Keratinocyte (primary cell): ENCODE data around the gene DOK6. TPM values are rescaled to one million over a fixed set of nuclear protein-coding genes. Genes with fewer than 3 reads are reported as not detected.

Experiments used
- DNase-seq: peaks from one replicate; pipeline ENCODE4 v3.0.0-alpha.2; 2011; ENCODE audit warnings: low read depth, missing footprints, low spot score
- FAIRE-seq: peaks from 2 replicates; lab custom pipeline; 2011; peaks lifted over from hg19 to GRCh38; lab: Jason Lieb, UNC
- H2AFZ ChIP-seq: 2 replicates; pipeline ENCODE4 v1.6.0; 2012; ENCODE audit warnings: low read length, control low read depth, inconsistent platforms; ENCODE audit not compliant: control insufficient read depth
- H3K27ac ChIP-seq: 2 replicates; pipeline ENCODE4 v1.5.1; 2011; ENCODE audit warnings: low read length; ENCODE audit not compliant: control insufficient read depth, insufficient read depth
- H3K27me3 ChIP-seq: 3 replicates; pipeline ENCODE4 v1.6.0; 2011; ENCODE audit warnings: low read length; ENCODE audit not compliant: control insufficient read depth, insufficient read depth; ENCODE audit errors: extremely low read depth
- H3K36me3 ChIP-seq, 2 experiments: 2 replicates in 1 of 2; 3 replicates in 1 of 2; pipeline ENCODE4 v1.5.1; 2011; ENCODE audit warnings: low read length in 2 of 2, mild to moderate bottlenecking in 1 of 2; ENCODE audit not compliant: control insufficient read depth in 2 of 2, insufficient read depth in 2 of 2; ENCODE audit errors: extremely low read depth in 1 of 2
- H3K4me1 ChIP-seq: 3 replicates; pipeline ENCODE4 v1.5.1; 2011; ENCODE audit warnings: low read length; ENCODE audit not compliant: control insufficient read depth, insufficient read depth; ENCODE audit errors: extremely low read depth
- H3K4me2 ChIP-seq: 3 replicates; pipeline ENCODE4 v1.6.0; 2011; ENCODE audit warnings: low read depth, low read length; ENCODE audit not compliant: control insufficient read depth, insufficient read depth; ENCODE audit errors: extremely low read depth
- H3K4me3 ChIP-seq, 3 experiments: fragments of 200-600 bp in 1 of 3; sonication (generic) in 1 of 3; 2 replicates in 2 of 3; 3 replicates in 1 of 3; pipeline ENCODE4 v1.5.1; 2011 to 2016; ENCODE audit warnings: low read length in 3 of 3, mild to moderate bottlenecking in 3 of 3, control low read depth in 2 of 3, inconsistent platforms in 1 of 3, low read depth in 1 of 3, mixed read lengths in 1 of 3, mixed run types in 1 of 3, moderate library complexity in 1 of 3; ENCODE audit not compliant: control insufficient read depth in 2 of 3, insufficient read depth in 2 of 3; ENCODE audit errors: extremely low read depth in 1 of 3
- H3K79me2 ChIP-seq: 2 replicates; pipeline ENCODE4 v1.6.0; 2012; ENCODE audit warnings: low read length; ENCODE audit not compliant: control insufficient read depth, insufficient read depth
- H3K9ac ChIP-seq: 3 replicates; pipeline ENCODE4 v1.6.0; 2011; ENCODE audit warnings: low read length; ENCODE audit not compliant: control insufficient read depth, insufficient read depth; ENCODE audit errors: extremely low read depth
- H3K9me1 ChIP-seq: 3 replicates; pipeline ENCODE4 v1.6.0; 2011; ENCODE audit warnings: low read length; ENCODE audit not compliant: control insufficient read depth, insufficient read depth; ENCODE audit errors: extremely low read depth
- H3K9me3 ChIP-seq: 2 replicates; pipeline ENCODE4 v1.5.1; 2012; ENCODE audit warnings: low read depth, low read length; ENCODE audit not compliant: control insufficient read depth
- H4K20me1 ChIP-seq: 3 replicates; pipeline ENCODE4 v1.6.0; 2011; ENCODE audit warnings: low read length; ENCODE audit not compliant: control insufficient read depth, insufficient read depth; ENCODE audit errors: extremely low read depth
- CTCF ChIP-seq, 3 experiments: IDR thresholded peaks in 1 of 3; conservative IDR thresholded peaks in 1 of 3; optimal IDR thresholded peaks in 1 of 3; 2 replicates in 2 of 3; 3 replicates in 1 of 3; pipeline versions ENCODE3 to v1.5.1; 2011; ENCODE audit warnings: low read length in 3 of 3, mild to moderate bottlenecking in 3 of 3, moderate library complexity in 2 of 3, control low read depth in 1 of 3, inconsistent platforms in 1 of 3; ENCODE audit not compliant: insufficient read depth in 2 of 3; ENCODE audit errors: extremely low read depth in 1 of 3
- EZH2 ChIP-seq: IDR thresholded peaks from one replicate; pipeline ENCODE4 v1.6.1; 2012; ENCODE audit warnings: inconsistent platforms, mild to moderate bottlenecking, low read length, moderate library complexity
- dilution Hi-C: fragments of 300-500 bp; cut with MboI; formaldehyde crosslinking; loops from one replicate; pipeline ENCODE4 v1.7.0; 2020; ENCODE audit warnings: low sequenced_read_pairs; ENCODE audit not compliant: extremely low pct_ligation_motif_present
- polyA plus RNA-seq, 5 experiments: library from polyadenylated mRNA; depleted of rRNA in 3 of 5; stranded (reverse) in 3 of 5; stranded (forward) in 1 of 5; unstranded in 1 of 5; fragments of >200 nt; gene quantifications; 1 replicate in 1 of 5; 2 replicates in 3 of 5; 3 replicates in 1 of 5; pipeline versions ENCODE4 v1.2.1 to v1.2.3, GENCODE V29; 2011 to 2012; ENCODE audit warnings: missing spikeins in 2 of 5, low read depth in 1 of 5, low replicate concordance in 1 of 5

DOK6 gene
- polyA plus RNA-seq, 1 donor (not counting 4 experiments of a cell fraction or from before 2014, with no cell fraction given), result not detected

GRCh38 chr18:69612242-69612641 lies 211.6 kb downstream of the DOK6 start:
- no peaks in the 10 kb centered on the region for H3K27me3 ChIP-seq
- H2AFZ ChIP-seq, result no peak overlapping the region
- H3K9ac ChIP-seq, result no peak overlapping the region
- no peaks in the 10 kb centered on the region for H3K9me3 ChIP-seq
- DNase-seq, result no peak
- dilution Hi-C loops, result no loop called here
- no peak for FAIRE-seq
- no peak overlapping the region for H3K4me2 ChIP-seq
- no peaks in the 10 kb centered on the region for H3K79me2 ChIP-seq
- TF ChIP-seq CTCF (optimal IDR thresholded peaks at IDR 0.05 in 1 of 3, IDR thresholded peaks at IDR 0.05 in 1 of 3, conservative IDR thresholded peaks at IDR 0.05 in 1 of 3; ENCODE audit: extremely low read depth in 1 of 3, insufficient read depth in 2 of 3, low read length in 3 of 3), result no peak
- no peak for TF ChIP-seq EZH2
- H3K4me1 ChIP-seq, result no peaks in the 10 kb centered on the region
- H3K36me3 ChIP-seq, result no peaks in the 10 kb centered on the region
- no peak overlapping the region for H3K4me3 ChIP-seq
- H3K27ac ChIP-seq, result no peak overlapping the region
- H4K20me1 ChIP-seq, result no peaks in the 10 kb centered on the region
- no peaks in the 10 kb centered on the region for H3K9me1 ChIP-seq

- FAIRE-seq, result no peak
- dilution Hi-C loops, result no loop called here
- no peaks in the 10 kb centered on the region for H4K20me1 ChIP-seq
Measured at GRCh38 chr18:69616114-69616513, 215.4 kb downstream of the DOK6 start.

More at GRCh38 chr18:69616114-69616513, 215.4 kb downstream of the DOK6 start:
- Histone ChIP-seq H3K36me3 (no peaks in the 10 kb centered on the region), H2AFZ (no peak overlapping the region), H3K4me2 (no peak overlapping the region), H3K27me3 (no peaks in the 10 kb centered on the region), H3K79me2 (no peaks in the 10 kb centered on the region), H3K9ac (no peak overlapping the region), H3K4me3 (no peak overlapping the region), H3K27ac (no peak overlapping the region), H3K4me1 (no peaks in the 10 kb centered on the region), H3K9me1 (no peaks in the 10 kb centered on the region), H3K9me3 (no peaks in the 10 kb centered on the region)
- no peak for TF ChIP-seq CTCF (optimal IDR thresholded peaks at IDR 0.05 in 1 of 3, IDR thresholded peaks at IDR 0.05 in 1 of 3, conservative IDR thresholded peaks at IDR 0.05 in 1 of 3; ENCODE audit: extremely low read depth in 1 of 3, insufficient read depth in 2 of 3, low read length in 3 of 3)
- TF ChIP-seq EZH2, result no peak
- no peak for DNase-seq
